GM06990 (cell line): Measurements from ENCODE around the gene FBXL17.

Source experiments
- DNase-seq: peaks from one replicate; pipeline ENCODE4 v3.0.0-alpha.2; 2011; ENCODE audit not compliant: insufficient read length; ENCODE audit errors: extremely low read depth
- H3K27me3 ChIP-seq: replicated peaks from 2 replicates; pipeline ENCODE4 v1.6.0; 2011; ENCODE audit warnings: low read length; ENCODE audit not compliant: control insufficient read depth, insufficient read depth
- H3K36me3 ChIP-seq: 2 replicates; pipeline ENCODE4 v1.5.1; 2011; ENCODE audit warnings: low read length; ENCODE audit not compliant: control insufficient read depth, insufficient read depth
- H3K4me3 ChIP-seq: replicated peaks from 2 replicates; pipeline ENCODE4 v1.5.1; 2011; ENCODE audit warnings: low read depth, mild to moderate bottlenecking, control low read depth, low read length
- TF ChIP-seq, protein P1 (sequence below): IDR thresholded peaks from 2 replicates; pipeline ENCODE4 v1.5.1; 2011; ENCODE audit warnings: low read length, control low read depth, mild to moderate bottlenecking, inconsistent platforms; ENCODE audit not compliant: insufficient read depth, poor library complexity, severe bottlenecking

Gene FBXL17

DNA sequence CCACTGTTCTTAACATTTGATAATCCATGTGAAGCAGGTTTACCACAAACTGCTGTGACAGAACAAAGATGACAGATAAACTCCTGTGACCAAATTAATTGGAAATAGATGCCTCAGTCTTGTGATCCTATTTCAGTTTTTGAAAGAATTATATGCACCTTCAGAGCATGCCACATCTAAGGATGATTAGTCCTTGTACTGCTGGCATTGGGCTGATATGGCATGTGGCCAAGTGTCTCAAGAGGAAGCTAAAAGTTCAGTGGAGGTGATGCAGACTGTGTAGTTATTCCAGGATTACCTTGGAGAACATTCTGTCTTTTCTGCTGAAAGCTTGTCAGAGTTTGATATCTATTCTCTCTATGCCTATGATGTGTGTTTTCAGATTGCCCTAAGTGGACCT is 396.8 kb downstream of the FBXL17 start:
- DNase-seq = no peak
- Histone ChIP-seq H3K4me3 (no peak overlapping the region), H3K36me3 (no peaks in the 10 kb centered on the region), H3K27me3 (no peaks in the 10 kb centered on the region)
- TF ChIP-seq, protein P1, sequence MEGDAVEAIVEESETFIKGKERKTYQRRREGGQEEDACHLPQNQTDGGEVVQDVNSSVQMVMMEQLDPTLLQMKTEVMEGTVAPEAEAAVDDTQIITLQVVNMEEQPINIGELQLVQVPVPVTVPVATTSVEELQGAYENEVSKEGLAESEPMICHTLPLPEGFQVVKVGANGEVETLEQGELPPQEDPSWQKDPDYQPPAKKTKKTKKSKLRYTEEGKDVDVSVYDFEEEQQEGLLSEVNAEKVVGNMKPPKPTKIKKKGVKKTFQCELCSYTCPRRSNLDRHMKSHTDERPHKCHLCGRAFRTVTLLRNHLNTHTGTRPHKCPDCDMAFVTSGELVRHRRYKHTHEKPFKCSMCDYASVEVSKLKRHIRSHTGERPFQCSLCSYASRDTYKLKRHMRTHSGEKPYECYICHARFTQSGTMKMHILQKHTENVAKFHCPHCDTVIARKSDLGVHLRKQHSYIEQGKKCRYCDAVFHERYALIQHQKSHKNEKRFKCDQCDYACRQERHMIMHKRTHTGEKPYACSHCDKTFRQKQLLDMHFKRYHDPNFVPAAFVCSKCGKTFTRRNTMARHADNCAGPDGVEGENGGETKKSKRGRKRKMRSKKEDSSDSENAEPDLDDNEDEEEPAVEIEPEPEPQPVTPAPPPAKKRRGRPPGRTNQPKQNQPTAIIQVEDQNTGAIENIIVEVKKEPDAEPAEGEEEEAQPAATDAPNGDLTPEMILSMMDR = no peak

GRCh38 chr5:107982703-107983425 is 399.0 kb downstream of the FBXL17 start:
- TF ChIP-seq, protein P1 = no peak
- Histone ChIP-seq H3K36me3 (no peaks in the 10 kb centered on the region), H3K4me3 (no peak overlapping the region), H3K27me3 (no peaks in the 10 kb centered on the region)
- no peak for DNase-seq

GRCh38 chr5:107980923-107981692 is 400.8 kb downstream of the FBXL17 start:
- TF ChIP-seq, protein P1 = no peak
- Histone ChIP-seq H3K36me3 (no peaks in the 10 kb centered on the region), H3K27me3 (no peaks in the 10 kb centered on the region), H3K4me3 (no peak overlapping the region)
- no peak for DNase-seq

DNA sequence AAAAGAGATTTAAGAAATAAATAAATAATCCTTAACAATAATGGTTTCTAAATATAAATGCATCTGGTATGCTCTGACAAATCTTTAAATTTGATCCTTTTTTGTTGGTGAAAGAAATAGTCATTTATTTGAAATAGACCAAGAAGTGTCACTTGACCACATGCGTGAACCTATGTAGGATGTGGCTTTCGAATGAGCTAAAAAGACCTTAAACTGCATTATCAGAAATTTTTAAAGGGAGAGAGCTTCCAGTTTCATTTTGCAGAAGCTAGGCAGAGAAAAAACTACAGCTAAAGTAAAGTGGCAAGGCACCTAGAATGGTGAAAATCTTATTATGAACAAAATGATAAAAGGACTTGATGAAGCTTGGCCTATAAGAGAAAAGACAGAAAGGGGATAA is 402.0 kb downstream of the FBXL17 start:
- H3K4me3 ChIP-seq = no peak overlapping the region
- no peaks in the 10 kb centered on the region for H3K36me3 ChIP-seq
- TF ChIP-seq, protein P1 = no peak
- no peak for DNase-seq
- no peaks in the 10 kb centered on the region for H3K27me3 ChIP-seq

GRCh38 chr5:107979291-107979690 is 402.6 kb downstream of the FBXL17 start:
- no peak overlapping the region for H3K4me3 ChIP-seq
- no peak for DNase-seq
- no peaks in the 10 kb centered on the region for H3K36me3 ChIP-seq
- TF ChIP-seq, protein P1 = no peak
- H3K27me3 ChIP-seq = no peaks in the 10 kb centered on the region
